DOHH2 (cell line): ENCODE results near the gene ZSCAN5B.

Experiments used
- CTCF ChIP-seq: fragments of 200-600 bp; sonication (generic); IDR thresholded peaks from one replicate; pipeline ENCODE4 v1.5.1; 2014; ENCODE audit warnings: antibody characterized with exemption, mild to moderate bottlenecking, low read depth, low read length; ENCODE audit not compliant: poor library complexity, severe bottlenecking
- EZH2phosphoT487 ChIP-seq: fragments of 200-600 bp; sonication (generic); IDR thresholded peaks from 2 replicates; pipeline ENCODE4 v1.6.1; 2017; ENCODE audit warnings: borderline replicate concordance, mild to moderate bottlenecking, antibody characterized with exemption, low read length, moderate library complexity, mixed read lengths

GRCh38 chr19:56245121-56245740, 47.6 kb upstream of the ZSCAN5B start:
- TF ChIP-seq CTCF (no peak), EZH2phosphoT487 (no peak)
